ENCODE data around the gene DUSP22. TPM values are rescaled to one million over a fixed set of nuclear protein-coding genes. Genes with fewer than 3 reads are reported as not detected.

Gene DUSP22
- total RNA-seq, 1 experiment from 2014 or later, result 34.8 TPM

DNA sequence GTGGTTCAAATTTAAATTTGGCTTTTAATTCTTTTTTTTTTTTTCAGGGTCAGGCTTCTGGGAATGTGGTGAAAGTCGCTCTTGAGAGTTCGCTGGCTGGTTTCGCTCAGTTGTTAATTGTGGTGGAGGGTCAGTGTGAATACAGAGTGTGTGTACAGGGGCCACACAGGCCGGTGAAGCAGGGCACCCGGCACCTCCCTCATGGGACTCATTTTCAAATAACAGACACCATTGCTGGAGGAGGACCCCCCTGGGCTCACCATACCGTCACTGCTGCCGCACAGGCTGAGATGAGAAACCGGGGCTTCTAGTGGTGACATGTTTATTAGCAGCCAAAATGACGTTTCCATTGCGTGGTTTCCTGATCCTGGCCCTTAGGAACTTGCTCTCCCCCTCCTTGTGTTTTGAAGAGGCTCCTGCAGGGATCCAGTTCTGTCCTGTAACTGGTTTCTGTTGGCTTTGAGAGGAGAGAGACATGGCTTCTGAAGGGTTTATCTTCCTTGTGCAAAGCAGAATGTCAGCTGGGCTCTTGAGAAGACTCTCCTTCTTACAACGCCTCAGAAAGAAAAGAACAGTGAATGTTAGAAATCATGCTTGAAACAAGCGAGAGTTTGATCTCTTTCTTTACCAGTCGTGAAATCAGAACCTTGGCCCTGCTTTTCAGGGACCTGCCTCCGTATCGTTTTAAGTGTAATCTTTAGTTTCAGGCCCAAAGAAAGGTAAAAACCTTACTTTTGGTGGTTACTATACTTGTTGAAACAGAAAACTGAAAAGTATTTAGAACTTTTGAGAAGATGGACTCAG is 37.8 kb downstream of the DUSP22 start:
- H3K27me3 ChIP-seq (ENCODE audit: control insufficient read depth, insufficient read depth, low read length), result no peaks in the 10 kb centered on the region
- no peak overlapping the region for H3K4me3 ChIP-seq (ENCODE audit: low read depth in 2 of 2, low read length in 2 of 2)
- ChIA-PET CTCF (no interaction called here), POLR2A (no interaction called here)
- BruUV-seq (replicated peaks), result no TSS peak
- in situ Hi-C loops (cut with HindIII; ENCODE audit: low pct_unique_long_range_greater_than_20kb, low sequenced_read_pairs) (no loop called here), intact Hi-C loops (cut with micrococcal nuclease; ENCODE audit: unreplicated experiment) (no loop called here)
- H3K36me3 ChIP-seq (ENCODE audit: control insufficient read depth, insufficient read depth, low read length), result no peaks in the 10 kb centered on the region
- H3K4me1 ChIP-seq (ENCODE audit: control insufficient read depth, insufficient read depth, low read length), result no peaks in the 10 kb centered on the region
- H3K27ac ChIP-seq (ENCODE audit: low read length), result no peak overlapping the region
- no peaks in the 10 kb centered on the region for H3K9me3 ChIP-seq (ENCODE audit: control insufficient read depth, insufficient read depth, low read depth, low read length)
- DNase-seq (ENCODE audit: low read depth, low spot score), result no peak
- ATAC-seq, result no peak
- TF ChIP-seq, protein P1, sequence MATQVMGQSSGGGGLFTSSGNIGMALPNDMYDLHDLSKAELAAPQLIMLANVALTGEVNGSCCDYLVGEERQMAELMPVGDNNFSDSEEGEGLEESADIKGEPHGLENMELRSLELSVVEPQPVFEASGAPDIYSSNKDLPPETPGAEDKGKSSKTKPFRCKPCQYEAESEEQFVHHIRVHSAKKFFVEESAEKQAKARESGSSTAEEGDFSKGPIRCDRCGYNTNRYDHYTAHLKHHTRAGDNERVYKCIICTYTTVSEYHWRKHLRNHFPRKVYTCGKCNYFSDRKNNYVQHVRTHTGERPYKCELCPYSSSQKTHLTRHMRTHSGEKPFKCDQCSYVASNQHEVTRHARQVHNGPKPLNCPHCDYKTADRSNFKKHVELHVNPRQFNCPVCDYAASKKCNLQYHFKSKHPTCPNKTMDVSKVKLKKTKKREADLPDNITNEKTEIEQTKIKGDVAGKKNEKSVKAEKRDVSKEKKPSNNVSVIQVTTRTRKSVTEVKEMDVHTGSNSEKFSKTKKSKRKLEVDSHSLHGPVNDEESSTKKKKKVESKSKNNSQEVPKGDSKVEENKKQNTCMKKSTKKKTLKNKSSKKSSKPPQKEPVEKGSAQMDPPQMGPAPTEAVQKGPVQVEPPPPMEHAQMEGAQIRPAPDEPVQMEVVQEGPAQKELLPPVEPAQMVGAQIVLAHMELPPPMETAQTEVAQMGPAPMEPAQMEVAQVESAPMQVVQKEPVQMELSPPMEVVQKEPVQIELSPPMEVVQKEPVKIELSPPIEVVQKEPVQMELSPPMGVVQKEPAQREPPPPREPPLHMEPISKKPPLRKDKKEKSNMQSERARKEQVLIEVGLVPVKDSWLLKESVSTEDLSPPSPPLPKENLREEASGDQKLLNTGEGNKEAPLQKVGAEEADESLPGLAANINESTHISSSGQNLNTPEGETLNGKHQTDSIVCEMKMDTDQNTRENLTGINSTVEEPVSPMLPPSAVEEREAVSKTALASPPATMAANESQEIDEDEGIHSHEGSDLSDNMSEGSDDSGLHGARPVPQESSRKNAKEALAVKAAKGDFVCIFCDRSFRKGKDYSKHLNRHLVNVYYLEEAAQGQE (IDR thresholded peaks at IDR 0.05; ENCODE audit: insufficient read depth in 1 of 2, low read depth in 2 of 2, low read length in 1 of 2), result no peak
- TF ChIP-seq SIN3A (IDR thresholded peaks at IDR 0.05; ENCODE audit: borderline replicate concordance, insufficient read depth, low read depth, low read length) (no peak), TCF7L2 (IDR thresholded peaks at IDR 0.05; ENCODE audit: low read depth, low read length) (no peak), POLR2AphosphoS5 (IDR thresholded peaks at IDR 0.05; ENCODE audit: low read depth, low read length) (no peak)
- TF ChIP-seq, protein P2, sequence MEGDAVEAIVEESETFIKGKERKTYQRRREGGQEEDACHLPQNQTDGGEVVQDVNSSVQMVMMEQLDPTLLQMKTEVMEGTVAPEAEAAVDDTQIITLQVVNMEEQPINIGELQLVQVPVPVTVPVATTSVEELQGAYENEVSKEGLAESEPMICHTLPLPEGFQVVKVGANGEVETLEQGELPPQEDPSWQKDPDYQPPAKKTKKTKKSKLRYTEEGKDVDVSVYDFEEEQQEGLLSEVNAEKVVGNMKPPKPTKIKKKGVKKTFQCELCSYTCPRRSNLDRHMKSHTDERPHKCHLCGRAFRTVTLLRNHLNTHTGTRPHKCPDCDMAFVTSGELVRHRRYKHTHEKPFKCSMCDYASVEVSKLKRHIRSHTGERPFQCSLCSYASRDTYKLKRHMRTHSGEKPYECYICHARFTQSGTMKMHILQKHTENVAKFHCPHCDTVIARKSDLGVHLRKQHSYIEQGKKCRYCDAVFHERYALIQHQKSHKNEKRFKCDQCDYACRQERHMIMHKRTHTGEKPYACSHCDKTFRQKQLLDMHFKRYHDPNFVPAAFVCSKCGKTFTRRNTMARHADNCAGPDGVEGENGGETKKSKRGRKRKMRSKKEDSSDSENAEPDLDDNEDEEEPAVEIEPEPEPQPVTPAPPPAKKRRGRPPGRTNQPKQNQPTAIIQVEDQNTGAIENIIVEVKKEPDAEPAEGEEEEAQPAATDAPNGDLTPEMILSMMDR (IDR thresholded peaks at IDR 0.05), result no peak

DNA sequence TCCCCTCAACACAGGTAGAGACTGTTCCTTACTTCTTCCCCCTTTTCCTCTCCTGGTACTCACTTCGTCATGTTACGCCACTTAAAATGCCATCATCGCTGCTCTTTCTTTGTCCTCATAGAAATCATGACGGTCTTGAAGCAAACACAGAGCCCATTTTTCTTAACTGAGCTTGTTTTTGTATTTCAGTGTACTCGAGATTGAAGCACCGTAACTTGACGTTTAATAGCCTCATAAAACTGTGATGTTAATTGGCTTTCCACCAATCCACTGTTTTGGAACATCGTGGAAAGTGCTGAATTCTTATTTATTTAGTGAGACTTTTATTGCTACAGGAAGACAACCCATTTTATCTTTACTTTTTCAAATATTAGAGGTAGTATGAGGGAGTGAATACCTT is 38.7 kb downstream of the DUSP22 start:
- in situ Hi-C loops (cut with HindIII; ENCODE audit: low pct_unique_long_range_greater_than_20kb, low sequenced_read_pairs) (no loop called here), intact Hi-C loops (cut with micrococcal nuclease; ENCODE audit: unreplicated experiment) (no loop called here)
- BruUV-seq (replicated peaks), result no TSS peak
- DNase-seq (ENCODE audit: low read depth, low spot score) (no peak), ATAC-seq (no peak)
- CTCF ChIA-PET, result no interaction called here
- Histone ChIP-seq H3K27ac (ENCODE audit: low read length) (no peak overlapping the region), H3K4me1 (ENCODE audit: control insufficient read depth, insufficient read depth, low read length) (no peaks in the 10 kb centered on the region), H3K4me3 (ENCODE audit: low read depth in 2 of 2, low read length in 2 of 2) (no peak overlapping the region), H3K36me3 (ENCODE audit: control insufficient read depth, insufficient read depth, low read length) (no peaks in the 10 kb centered on the region), H3K9me3 (ENCODE audit: control insufficient read depth, insufficient read depth, low read depth, low read length) (no peaks in the 10 kb centered on the region), H3K27me3 (ENCODE audit: control insufficient read depth, insufficient read depth, low read length) (no peaks in the 10 kb centered on the region)
- TF ChIP-seq, protein P1 (IDR thresholded peaks at IDR 0.05; ENCODE audit: insufficient read depth in 1 of 2, low read depth in 2 of 2, low read length in 1 of 2), result no peak
- no peak for TF ChIP-seq POLR2AphosphoS5 (IDR thresholded peaks at IDR 0.05; ENCODE audit: low read depth, low read length)
- TF ChIP-seq TCF7L2 (IDR thresholded peaks at IDR 0.05; ENCODE audit: low read depth, low read length), result no peak
- no peak for TF ChIP-seq SIN3A (IDR thresholded peaks at IDR 0.05; ENCODE audit: borderline replicate concordance, insufficient read depth, low read depth, low read length)
- TF ChIP-seq, protein P2 (IDR thresholded peaks at IDR 0.05), result no peak
- POLR2A ChIA-PET, result no interaction called here
